Glutamatergic neuron (in vitro differentiated cells): ENCODE measurements around the gene ANKRD33B. TPM values are rescaled to one million over a fixed set of nuclear protein-coding genes. Genes with fewer than 3 reads are reported as not detected.

Experiments
- DNase-seq: peaks from one replicate; pipeline ENCODE4 v3.0.0; 2022
- H3K27ac Mint-ChIP-seq: one replicate; pipeline ENCODE4 v1.8.0; 2020; ENCODE audit warnings: mild to moderate bottlenecking, mixed read lengths, inconsistent platforms; ENCODE audit not compliant: unreplicated experiment
- H3K27me3 Mint-ChIP-seq: one replicate; pipeline ENCODE4 v1.8.0; 2020; ENCODE audit warnings: mild to moderate bottlenecking, moderate library complexity, mixed read lengths, inconsistent platforms; ENCODE audit not compliant: unreplicated experiment
- H3K36me3 Mint-ChIP-seq: one replicate; pipeline ENCODE4 v1.8.0; 2020; ENCODE audit warnings: mild to moderate bottlenecking, mixed read lengths, inconsistent platforms; ENCODE audit not compliant: unreplicated experiment
- H3K4me1 Mint-ChIP-seq: one replicate; pipeline ENCODE4 v1.8.0; 2020; ENCODE audit warnings: mild to moderate bottlenecking, low read depth, mixed read lengths, inconsistent platforms; ENCODE audit not compliant: unreplicated experiment
- H3K4me3 Mint-ChIP-seq: one replicate; pipeline ENCODE4 v1.8.0; 2020; ENCODE audit warnings: mild to moderate bottlenecking, mixed read lengths, inconsistent platforms; ENCODE audit not compliant: unreplicated experiment
- H3K9me3 Mint-ChIP-seq: one replicate; pipeline ENCODE4 v1.8.0; 2020; ENCODE audit warnings: mild to moderate bottlenecking, moderate library complexity, mixed read lengths, inconsistent platforms; ENCODE audit not compliant: unreplicated experiment
- total RNA-seq: library from RNA; stranded (reverse); fragmentation: NEBNext Ultra II Directional; extraction: Animal tissue kit (Norgen Biotek cat#: 25700); gene quantifications from one replicate; pipeline ENCODE4 v1.2.1, GENCODE V29; 2021; ENCODE audit not compliant: unreplicated experiment
- TF ChIP-seq, protein P1 (sequence below): fragments of 200-600 bp; sonication (generic); IDR thresholded peaks from one replicate; pipeline ENCODE4 v1.5.0; 2021; ENCODE audit not compliant: partially characterized antibody, unreplicated experiment

The ANKRD33B gene
- total RNA-seq, 1 donor from 2014 or later: 14.5 TPM

DNA sequence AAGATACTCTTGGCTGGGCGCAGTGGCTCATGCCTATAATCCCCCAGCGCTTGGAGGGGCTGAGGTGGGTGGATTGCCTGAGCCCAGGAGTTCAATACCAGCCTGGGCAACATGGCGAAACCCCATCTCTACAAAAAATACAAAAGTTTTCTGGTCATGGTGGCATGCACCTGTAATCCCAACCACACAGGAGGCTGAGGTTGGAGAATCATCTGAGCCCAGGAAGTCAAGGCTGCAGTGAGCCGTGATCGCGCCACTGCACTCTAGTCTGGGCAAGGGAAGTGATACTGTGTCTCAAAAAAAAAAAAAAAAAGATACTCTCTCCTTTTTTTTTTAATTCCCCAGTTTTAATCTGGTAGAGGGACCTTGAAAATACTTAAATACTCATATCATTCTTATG lies 15.0 kb downstream of the ANKRD33B start:
- Mint-ChIP-seq H3K27ac (no peak overlapping the region), H3K9me3 (peaks cover 1% of the 10 kb centered on the region), H3K27me3 (peaks cover 3% of the 10 kb centered on the region), H3K4me1 (peaks cover 20% of the 10 kb centered on the region), H3K36me3 (peaks cover 4% of the 10 kb centered on the region), H3K4me3 (no peak overlapping the region)
- DNase-seq: no peak
- TF ChIP-seq, protein P1, sequence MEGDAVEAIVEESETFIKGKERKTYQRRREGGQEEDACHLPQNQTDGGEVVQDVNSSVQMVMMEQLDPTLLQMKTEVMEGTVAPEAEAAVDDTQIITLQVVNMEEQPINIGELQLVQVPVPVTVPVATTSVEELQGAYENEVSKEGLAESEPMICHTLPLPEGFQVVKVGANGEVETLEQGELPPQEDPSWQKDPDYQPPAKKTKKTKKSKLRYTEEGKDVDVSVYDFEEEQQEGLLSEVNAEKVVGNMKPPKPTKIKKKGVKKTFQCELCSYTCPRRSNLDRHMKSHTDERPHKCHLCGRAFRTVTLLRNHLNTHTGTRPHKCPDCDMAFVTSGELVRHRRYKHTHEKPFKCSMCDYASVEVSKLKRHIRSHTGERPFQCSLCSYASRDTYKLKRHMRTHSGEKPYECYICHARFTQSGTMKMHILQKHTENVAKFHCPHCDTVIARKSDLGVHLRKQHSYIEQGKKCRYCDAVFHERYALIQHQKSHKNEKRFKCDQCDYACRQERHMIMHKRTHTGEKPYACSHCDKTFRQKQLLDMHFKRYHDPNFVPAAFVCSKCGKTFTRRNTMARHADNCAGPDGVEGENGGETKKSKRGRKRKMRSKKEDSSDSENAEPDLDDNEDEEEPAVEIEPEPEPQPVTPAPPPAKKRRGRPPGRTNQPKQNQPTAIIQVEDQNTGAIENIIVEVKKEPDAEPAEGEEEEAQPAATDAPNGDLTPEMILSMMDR: no peak

DNA sequence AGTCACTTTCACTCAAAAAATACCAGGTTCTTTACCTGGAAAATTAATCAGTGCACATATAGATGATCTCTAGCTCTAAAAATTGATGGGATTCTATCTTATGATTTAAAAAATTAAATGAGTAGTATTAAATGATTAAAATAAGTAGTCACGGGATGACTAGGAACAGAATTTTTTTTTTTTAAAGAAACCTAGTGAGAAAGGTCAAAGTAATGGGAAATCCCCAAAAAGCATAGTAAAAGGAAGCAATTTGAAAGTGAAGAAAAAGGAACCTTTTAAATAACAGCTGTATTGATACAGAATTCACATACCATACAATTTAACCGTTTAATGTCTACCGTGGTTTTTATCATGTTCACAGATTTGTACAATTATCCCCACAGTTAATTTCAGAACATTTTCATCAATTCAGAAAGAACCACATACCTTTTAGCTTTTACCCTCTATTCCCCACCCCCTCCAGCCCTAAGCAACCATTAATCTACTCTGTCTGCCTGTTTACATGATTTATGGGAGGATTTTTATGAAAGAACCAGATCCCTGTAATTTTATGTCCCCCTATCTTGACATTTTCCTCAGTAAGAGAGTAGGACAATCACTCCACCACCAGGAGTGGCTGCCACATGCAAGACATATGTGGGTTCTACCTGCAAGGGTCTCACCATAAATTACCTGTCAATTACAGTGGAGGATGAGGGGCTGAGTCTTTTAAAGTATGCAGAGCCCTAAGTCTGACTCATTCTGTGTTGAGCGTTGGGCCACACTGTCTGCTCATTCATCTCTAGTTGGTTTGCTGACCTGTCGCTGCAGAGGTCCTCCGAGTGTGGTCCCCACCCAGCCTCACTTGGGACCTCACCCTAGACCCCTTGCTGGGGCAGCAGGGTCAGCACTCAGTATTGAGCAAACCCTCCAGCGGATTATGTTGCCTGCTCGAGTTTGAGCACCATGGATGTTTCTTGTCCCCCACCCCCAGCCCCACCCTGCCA lies 16.0 kb downstream of the ANKRD33B start:
- Mint-ChIP-seq H3K27me3 (peaks cover 3% of the 10 kb centered on the region), H3K9me3 (peaks cover 4% of the 10 kb centered on the region)
- no peak for DNase-seq

DNA sequence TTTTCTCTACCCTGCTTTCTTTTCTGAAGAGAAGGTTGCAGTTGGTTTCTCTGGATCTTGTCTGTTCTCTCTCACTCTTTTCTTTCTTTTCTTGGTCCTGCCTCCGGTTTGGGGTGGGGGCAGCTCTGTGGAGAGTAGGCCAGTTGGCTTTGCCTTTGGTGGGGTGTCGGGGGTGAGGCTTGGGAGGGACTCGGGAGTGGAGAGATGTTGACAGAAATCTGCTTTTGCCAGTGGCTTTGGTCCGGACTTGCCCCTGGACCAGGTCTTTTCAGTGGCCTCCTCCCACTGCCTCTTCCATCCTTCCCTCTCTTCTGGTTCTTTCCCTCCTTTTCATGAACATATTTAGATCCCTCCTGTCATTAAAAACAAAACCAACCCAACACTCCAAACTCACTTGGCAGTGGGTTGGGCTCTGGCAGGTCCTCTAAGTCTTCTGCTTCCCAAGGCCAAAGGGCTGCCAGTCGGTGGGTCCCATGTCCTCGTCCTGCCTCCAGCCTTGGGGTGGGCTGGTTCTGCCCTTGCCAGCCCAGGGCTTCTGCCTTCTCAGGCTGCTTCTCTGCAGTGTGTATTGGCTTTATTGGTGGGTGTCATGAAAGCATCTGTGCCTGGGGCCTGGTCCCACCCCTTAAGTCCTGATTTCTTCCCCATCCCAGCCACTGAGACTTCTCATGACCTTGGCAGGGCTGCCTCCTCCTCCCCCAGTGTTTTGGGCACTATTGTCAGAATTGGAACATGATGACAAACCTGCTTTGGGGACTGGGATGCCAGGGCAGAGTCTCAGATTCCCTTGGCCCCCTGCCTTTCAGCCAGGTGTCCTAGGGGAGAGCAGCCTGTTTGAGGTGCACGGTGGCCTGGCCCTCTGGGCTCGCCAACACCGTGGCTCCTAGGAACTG lies 16.9 kb downstream of the ANKRD33B start:
- Mint-ChIP-seq H3K9me3 (peaks cover 5% of the 10 kb centered on the region), H3K36me3 (peaks cover 4% of the 10 kb centered on the region), H3K27me3 (peaks cover 4% of the 10 kb centered on the region), H3K4me3 (no peak overlapping the region), H3K4me1 (peaks cover 25% of the 10 kb centered on the region), H3K27ac (no peak overlapping the region)
- TF ChIP-seq, protein P1: no peak
- DNase-seq: no peak

More for the DNA sequence above, 16.0 kb downstream of the ANKRD33B start:
- TF ChIP-seq, protein P1: no peak
- Mint-ChIP-seq H3K36me3 (peaks cover 4% of the 10 kb centered on the region), H3K4me1 (peaks cover 24% of the 10 kb centered on the region), H3K4me3 (no peak overlapping the region), H3K27ac (no peak overlapping the region)

DNA sequence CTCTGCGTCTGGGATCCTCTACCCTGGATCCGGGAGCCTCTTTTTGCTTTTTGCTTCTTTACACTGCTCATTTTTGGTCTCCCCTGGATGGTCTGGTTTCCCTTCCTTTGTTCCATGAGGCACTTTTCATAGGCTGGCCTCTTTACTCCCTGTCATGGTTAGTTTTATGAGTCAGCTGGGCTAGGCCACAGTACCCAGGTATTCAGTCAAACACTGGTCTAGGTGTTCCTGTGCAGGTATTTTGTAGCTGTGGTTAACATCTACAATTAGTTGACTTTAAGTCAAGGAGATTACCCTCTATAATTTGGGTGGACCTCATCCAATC lies 17.5 kb downstream of the ANKRD33B start:
- Mint-ChIP-seq H3K27me3 (peaks cover 4% of the 10 kb centered on the region), H3K9me3 (peaks cover 5% of the 10 kb centered on the region), H3K4me3 (no peak overlapping the region), H3K36me3 (peaks cover 4% of the 10 kb centered on the region), H3K4me1 (peaks cover 31% of the 10 kb centered on the region), H3K27ac (no peak overlapping the region)
- TF ChIP-seq, protein P1: no peak
- no peak for DNase-seq
